ENCODE results near the gene ACKR3.

Gene ACKR3

GRCh38 chr2:236616031-236616430, 46.4 kb downstream of the ACKR3 start:
- no peak for DNase-seq

GRCh38 chr2:236616624-236617023, 47.0 kb downstream of the ACKR3 start:
- no peak for DNase-seq

- no peak for DNase-seq
Measured at GRCh38 chr2:236617221-236617737, 47.7 kb downstream of the ACKR3 start.

- no peak for DNase-seq
Measured at GRCh38 chr2:236617796-236618195, 48.2 kb downstream of the ACKR3 start.

- DNase-seq = no peak
Measured at GRCh38 chr2:236618370-236618769, 48.7 kb downstream of the ACKR3 start.

- DNase-seq = no peak
Measured at GRCh38 chr2:236619910-236620612, 50.4 kb downstream of the ACKR3 start.

- DNase-seq = no peak
Measured at GRCh38 chr2:236621786-236622185, 52.2 kb downstream of the ACKR3 start.

- no peak for DNase-seq
Measured at GRCh38 chr2:236622201-236622600, 52.6 kb downstream of the ACKR3 start.

GRCh38 chr2:236622660-236623059, 53.0 kb downstream of the ACKR3 start:
- no peak for DNase-seq

GRCh38 chr2:236623816-236624215, 54.2 kb downstream of the ACKR3 start:
- no peak for DNase-seq

GRCh38 chr2:236625156-236625690, 55.6 kb downstream of the ACKR3 start:
- no peak for DNase-seq

GRCh38 chr2:236626391-236627150, 56.9 kb downstream of the ACKR3 start:
- no peak for DNase-seq

- DNase-seq = no peak
Measured at GRCh38 chr2:236627193-236627592, 57.6 kb downstream of the ACKR3 start.

GRCh38 chr2:236627841-236628240, 58.2 kb downstream of the ACKR3 start:
- DNase-seq = no peak

- no peak for DNase-seq
Measured at GRCh38 chr2:236628256-236628901, 58.8 kb downstream of the ACKR3 start.

GRCh38 chr2:236628981-236629605, 59.5 kb downstream of the ACKR3 start:
- DNase-seq = no peak

GRCh38 chr2:236629961-236630872, 60.6 kb downstream of the ACKR3 start:
- DNase-seq = no peak

- DNase-seq = no peak
Measured at GRCh38 chr2:236631281-236631855, 61.7 kb downstream of the ACKR3 start.

GRCh38 chr2:236631856-236632291, 62.2 kb downstream of the ACKR3 start:
- DNase-seq = no peak

Data from activated T-cell treated with anti-CD3 and anti-CD28 coated beads, Interleukin-2, amount 50 U/mL, for 1 hour (primary cell).